ENCODE measurements around the gene KCNMA1. TPM values are rescaled to one million over a fixed set of nuclear protein-coding genes. Genes with fewer than 3 reads are reported as not detected.
A peak's percentile ranks its signal among the peaks of the same experiment; 100 is the strongest.

Gene KCNMA1
- total RNA-seq, 1 experiment from 2014 or later, result 20.7 TPM

DNA sequence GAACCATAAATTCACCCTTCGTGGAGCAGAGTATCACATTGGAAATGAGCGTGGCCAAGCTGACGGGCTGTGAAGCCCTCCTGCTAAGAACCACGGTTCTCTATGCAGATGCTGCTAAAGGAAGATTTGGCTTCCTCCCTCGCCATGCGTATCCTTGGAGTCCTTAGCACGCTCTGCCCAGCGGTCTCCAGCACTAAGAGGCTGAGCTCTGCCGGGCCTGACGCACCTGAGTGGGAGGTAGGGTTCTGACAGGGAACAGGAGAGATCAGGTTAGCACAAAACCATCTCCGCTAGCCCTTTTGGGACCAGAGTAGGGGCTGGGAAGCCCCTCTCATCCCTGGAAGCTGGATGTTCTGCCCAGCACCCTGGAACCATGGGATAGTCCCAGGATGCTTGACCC is 225.8 kb downstream of the KCNMA1 start:
- Mint-ChIP-seq H3K9me3 (ENCODE audit: unreplicated experiment) (no peaks in the 10 kb centered on the region), H3K27me3 (ENCODE audit: insufficient read depth, unreplicated experiment) (no peaks in the 10 kb centered on the region), H3K4me1 (ENCODE audit: low read depth, unreplicated experiment) (peaks cover 42% of the 10 kb centered on the region), H3K4me3 (ENCODE audit: unreplicated experiment) (no peak overlapping the region), H3K27ac (ENCODE audit: unreplicated experiment) (no peak overlapping the region), H3K36me3 (ENCODE audit: insufficient read depth, unreplicated experiment) (peaks cover under 1% of the 10 kb centered on the region)
- no peaks in the 10 kb centered on the region for H3K9me3 ChIP-seq
- ChIA-PET CTCF (no interaction called here), POLR2A (no interaction called here)
- TF ChIP-seq CTCF (IDR thresholded peaks at IDR 0.05; ENCODE audit: insufficient read depth in 1 of 2, low read depth in 1 of 2, low read length in 1 of 2, severe bottlenecking in 1 of 2, unreplicated experiment in 1 of 2), result no peak
- intact Hi-C loops (cut with micrococcal nuclease; ENCODE audit: unreplicated experiment), result no loop called here
- no peaks in the 10 kb centered on the region for H3K36me3 ChIP-seq (ENCODE audit: control insufficient read depth, insufficient read depth, low read length)
- no peak overlapping the region for H3K4me3 ChIP-seq (ENCODE audit: low read depth, low read length)
- DNase-seq, result no peak
- peaks cover 46% of the 10 kb centered on the region for H3K4me1 ChIP-seq
- BruUV-seq (replicated peaks), result no TSS peak
- H3K27me3 ChIP-seq (replicated peaks; ENCODE audit: control insufficient read depth, insufficient read depth, low read length), result no peaks in the 10 kb centered on the region

DNA sequence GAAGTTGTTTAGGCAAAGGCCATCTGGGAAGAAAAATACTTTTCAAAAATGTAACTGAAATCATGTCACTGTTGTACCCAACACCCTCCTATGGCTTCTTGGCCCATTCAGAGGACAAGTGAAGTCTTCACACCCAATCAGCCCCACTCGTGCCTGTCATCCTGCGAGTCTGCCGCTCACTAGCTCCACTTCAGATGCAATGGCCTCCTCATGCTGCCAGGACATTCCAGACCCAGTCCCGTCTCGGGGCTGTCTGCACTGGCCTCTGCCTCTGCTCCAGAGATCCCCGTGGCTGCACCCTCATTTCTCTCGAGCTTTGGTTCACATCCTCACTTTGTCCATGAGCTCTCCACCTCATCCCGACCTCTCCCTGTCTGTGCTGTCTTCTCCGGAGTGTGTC is 227.1 kb downstream of the KCNMA1 start:
- no peak overlapping the region for H3K27ac Mint-ChIP-seq (ENCODE audit: unreplicated experiment)
- no peak overlapping the region for H3K4me3 ChIP-seq (ENCODE audit: low read depth, low read length)
- H3K36me3 Mint-ChIP-seq (ENCODE audit: insufficient read depth, unreplicated experiment), result no peaks in the 10 kb centered on the region
- no peak overlapping the region for H3K4me3 Mint-ChIP-seq (ENCODE audit: unreplicated experiment)
- no peaks in the 10 kb centered on the region for H3K27me3 ChIP-seq (replicated peaks; ENCODE audit: control insufficient read depth, insufficient read depth, low read length)
- H3K9me3 ChIP-seq, result no peaks in the 10 kb centered on the region
- intact Hi-C loops (cut with micrococcal nuclease; ENCODE audit: unreplicated experiment), result no loop called here
- POLR2A ChIA-PET, result no interaction called here
- peaks cover 46% of the 10 kb centered on the region for H3K4me1 ChIP-seq
- H3K36me3 ChIP-seq (ENCODE audit: control insufficient read depth, insufficient read depth, low read length), result no peaks in the 10 kb centered on the region
- DNase-seq, result no peak
- no peak for TF ChIP-seq CTCF (IDR thresholded peaks at IDR 0.05; ENCODE audit: insufficient read depth in 1 of 2, low read depth in 1 of 2, low read length in 1 of 2, severe bottlenecking in 1 of 2, unreplicated experiment in 1 of 2)
- H3K27me3 Mint-ChIP-seq (ENCODE audit: insufficient read depth, unreplicated experiment), result no peaks in the 10 kb centered on the region
- CTCF ChIA-PET, result interaction anchor here (0.6 to 1.5 kb wide), 5 partner anchors 9 to 95 kb away, joined by 3 to 5 read pairs (median 4); no protein-coding TSS in a partner anchor
- no TSS peak for BruUV-seq (replicated peaks)
- H3K9me3 Mint-ChIP-seq (ENCODE audit: unreplicated experiment), result no peaks in the 10 kb centered on the region
- peaks cover 29% of the 10 kb centered on the region for H3K4me1 Mint-ChIP-seq (ENCODE audit: low read depth, unreplicated experiment)

- no peaks in the 10 kb centered on the region for H3K27me3 ChIP-seq (replicated peaks; ENCODE audit: control insufficient read depth, insufficient read depth, low read length)
- peaks cover 44% of the 10 kb centered on the region for H3K4me1 ChIP-seq
- H3K9me3 ChIP-seq, result no peaks in the 10 kb centered on the region
- POLR2A ChIA-PET, result no interaction called here
- H3K4me3 Mint-ChIP-seq (ENCODE audit: unreplicated experiment), result no peak overlapping the region
- intact Hi-C loops (cut with micrococcal nuclease; ENCODE audit: unreplicated experiment), result no loop called here
- no TSS peak for BruUV-seq (replicated peaks)
- H3K36me3 ChIP-seq (ENCODE audit: control insufficient read depth, insufficient read depth, low read length), result no peaks in the 10 kb centered on the region
- no peak overlapping the region for H3K4me3 ChIP-seq (ENCODE audit: low read depth, low read length)
- CTCF ChIA-PET, result interaction anchor here (0.6 to 1.5 kb wide), 4 partner anchors 8 to 23 kb away, joined by 3 to 5 read pairs (median 4); no protein-coding TSS in a partner anchor
- TF ChIP-seq CTCF (IDR thresholded peaks at IDR 0.05; ENCODE audit: insufficient read depth in 1 of 2, low read depth in 1 of 2, low read length in 1 of 2, severe bottlenecking in 1 of 2, unreplicated experiment in 1 of 2), result no peak
- no peaks in the 10 kb centered on the region for H3K27me3 Mint-ChIP-seq (ENCODE audit: insufficient read depth, unreplicated experiment)
- DNase-seq, result peak; percentile 52 to 76
- H3K36me3 Mint-ChIP-seq (ENCODE audit: insufficient read depth, unreplicated experiment), result no peaks in the 10 kb centered on the region
- H3K27ac Mint-ChIP-seq (ENCODE audit: unreplicated experiment), result peak overlapping the region; percentile 56
- H3K4me1 Mint-ChIP-seq (ENCODE audit: low read depth, unreplicated experiment), result peaks cover 27% of the 10 kb centered on the region
- H3K9me3 Mint-ChIP-seq (ENCODE audit: unreplicated experiment), result no peaks in the 10 kb centered on the region
Observed at GRCh38 chr10:77409697-77410471, 227.7 kb downstream of the KCNMA1 start.
